ENCODE results near the gene BLID.

The BLID gene

DNA sequence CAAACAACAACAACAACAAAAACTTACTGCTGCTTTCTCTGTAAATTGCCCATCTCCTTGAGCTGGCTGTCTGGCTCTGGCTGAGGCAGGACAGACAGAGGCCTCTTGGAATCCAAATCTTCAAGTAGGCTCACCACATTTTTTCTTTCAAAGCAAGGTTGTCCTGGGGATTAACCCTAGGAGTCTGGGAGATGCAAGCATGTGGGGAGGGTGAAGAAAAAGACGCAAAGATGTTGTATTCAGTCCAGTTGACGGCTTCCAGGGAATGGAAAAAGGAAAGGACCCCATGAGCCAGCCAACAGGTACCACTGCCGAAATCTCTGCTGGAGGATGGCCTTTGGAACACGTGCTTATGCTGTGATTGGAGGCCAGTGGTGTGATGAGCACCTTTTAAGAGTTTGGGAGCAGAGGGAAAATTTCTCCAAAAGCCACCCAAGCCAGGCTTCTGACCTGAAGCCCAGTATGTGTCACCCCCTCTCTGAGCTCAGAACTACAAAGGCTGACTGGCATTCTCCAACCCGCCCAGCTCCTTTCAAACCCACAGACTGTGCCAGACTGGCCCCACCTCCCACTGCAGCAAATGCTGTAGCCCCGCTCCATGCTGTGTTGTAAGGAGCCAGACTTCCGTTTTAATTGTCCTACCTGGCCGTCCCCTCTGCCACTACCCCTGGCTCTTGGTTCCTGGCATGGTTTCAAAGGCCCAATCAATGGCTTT lies 10.8 kb downstream of the BLID start:
- peak in 27 of 51 donors; percentile 8 to 70 (median 43) for DNase-seq

DNA sequence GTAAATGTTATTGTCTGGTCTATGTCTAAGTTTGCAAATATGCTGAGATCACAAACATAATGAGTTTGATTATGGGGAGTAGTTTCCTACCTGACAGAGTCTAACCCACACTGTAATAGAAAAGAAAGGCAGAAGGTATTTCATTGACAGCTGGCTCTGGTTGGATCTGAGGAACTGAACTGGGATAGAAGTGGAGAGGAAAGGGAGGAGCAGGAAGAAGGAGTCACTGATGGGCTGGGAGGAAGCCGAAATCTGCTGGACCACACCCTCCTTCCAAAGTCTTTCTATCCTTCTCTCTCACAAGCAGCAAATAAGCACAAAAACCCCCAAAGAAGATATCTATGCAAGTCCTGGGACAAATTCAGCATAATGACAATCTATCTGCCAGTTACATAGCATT lies 11.7 kb downstream of the BLID start:
- DNase-seq = no peak

DNA sequence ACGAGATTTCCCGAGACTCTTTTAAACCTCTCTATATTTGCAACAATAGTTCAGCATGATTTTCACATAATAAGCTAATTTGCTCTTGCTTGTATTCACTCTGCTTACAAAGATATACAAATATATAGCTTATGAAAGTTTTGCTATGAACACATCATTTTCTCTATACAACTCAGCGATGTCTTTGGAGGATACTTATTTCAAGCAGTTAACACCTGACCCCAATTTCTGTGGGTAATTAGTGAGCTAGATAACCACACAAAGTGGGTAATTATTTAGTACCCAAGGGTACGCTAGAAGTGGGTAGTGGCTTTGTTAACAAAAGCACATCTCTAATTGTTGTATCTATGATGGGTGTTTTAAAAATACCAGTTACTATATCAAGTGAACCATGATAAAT lies 12.3 kb downstream of the BLID start:
- no peak for DNase-seq

DNA sequence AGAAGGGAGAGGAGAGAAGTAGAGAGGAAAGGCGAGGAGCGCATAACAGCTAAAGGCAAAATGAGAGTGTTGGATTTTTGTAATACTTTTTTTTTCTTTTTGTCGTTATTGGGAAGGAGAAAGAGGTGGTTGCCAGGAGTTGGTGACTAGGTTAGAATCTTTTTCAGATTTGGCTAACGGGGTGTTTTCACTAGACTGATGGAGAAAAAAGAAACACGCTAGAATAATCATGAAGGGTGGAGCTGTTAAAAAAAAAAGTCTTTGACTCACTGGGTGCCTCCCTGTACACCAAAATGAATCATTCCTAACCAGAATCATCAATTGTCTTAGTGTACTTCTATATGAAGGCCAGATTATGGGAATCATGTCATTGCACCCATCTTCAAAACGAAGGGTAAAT lies 12.7 kb downstream of the BLID start:
- DNase-seq = peak in 1 of 51 donors; percentile 44

DNA sequence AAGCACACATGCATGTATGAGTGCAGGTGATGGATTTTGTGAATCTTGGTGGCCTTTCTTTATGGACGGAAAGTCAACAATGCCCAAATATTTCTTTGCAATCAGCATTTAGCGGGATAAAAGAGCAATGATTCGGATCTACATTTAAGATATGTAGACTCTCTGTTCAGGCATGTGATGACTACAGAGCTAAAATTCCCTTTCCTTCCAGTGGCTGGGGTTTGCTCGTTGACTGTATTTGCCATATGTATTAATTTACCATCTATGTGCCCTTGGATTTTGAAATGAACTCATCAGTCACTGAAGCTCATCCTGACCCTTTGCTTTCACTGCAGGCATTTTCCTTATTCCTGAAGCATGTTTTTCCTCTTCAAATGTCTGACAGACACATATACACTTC lies 13.6 kb downstream of the BLID start:
- DNase-seq = no peak

GRCh38 chr11:122101625-122102291 lies 14.3 kb downstream of the BLID start:
- DNase-seq = peak in 48 of 51 donors; percentile 20 to 94 (median 72)

DNA sequence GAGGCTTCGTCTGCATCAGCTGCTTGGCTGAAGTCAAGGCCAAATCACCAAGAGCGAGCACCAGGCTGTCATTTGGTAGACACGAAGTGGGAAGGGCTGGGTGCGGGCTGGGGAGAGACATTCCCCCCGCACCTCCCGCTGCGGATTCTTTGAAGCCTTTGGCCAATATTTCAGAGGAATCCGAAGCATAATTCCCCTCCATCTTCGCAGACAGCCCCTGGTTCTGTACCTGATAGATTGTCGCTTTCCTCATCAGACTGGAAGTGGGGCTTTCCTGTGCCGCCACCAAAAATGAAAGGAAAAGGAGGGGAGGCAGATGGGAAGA lies 15.3 kb downstream of the BLID start:
- DNase-seq = peak in 37 of 51 donors; percentile 13 to 87 (median 50)

- DNase-seq = peak in 29 of 51 donors; percentile 13 to 87 (median 49)
Measured at GRCh38 chr11:122100037-122100755, 15.8 kb downstream of the BLID start.

DNA sequence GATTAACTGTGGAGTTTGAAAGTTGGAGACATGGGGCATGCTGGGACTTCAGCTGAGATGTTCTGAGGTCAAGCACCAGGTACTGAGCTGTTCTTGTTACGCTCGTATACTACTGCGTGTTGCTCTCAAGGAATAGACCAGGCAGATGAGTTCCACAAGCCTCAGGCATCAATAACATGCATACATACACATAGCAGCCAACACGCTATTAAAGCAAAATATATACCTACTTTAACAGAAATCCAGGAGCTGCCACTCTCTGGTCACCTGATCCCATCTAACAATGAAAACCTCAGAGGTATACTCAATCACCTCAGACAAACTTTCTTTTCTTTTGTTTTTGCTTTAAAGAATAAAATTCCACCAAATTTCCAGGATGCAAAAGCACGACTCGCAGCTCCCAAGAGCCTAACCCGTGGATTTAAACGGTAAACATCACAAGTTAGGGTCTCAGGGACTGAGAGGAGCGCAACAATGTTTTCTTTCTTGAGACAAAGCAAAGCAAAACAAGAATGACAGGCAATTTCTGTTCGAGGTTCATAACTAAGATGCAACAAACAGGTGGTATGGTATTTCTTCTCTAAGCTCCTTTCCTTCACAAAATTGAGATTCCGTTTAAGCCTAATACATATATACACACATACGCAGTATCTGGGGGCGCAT lies 16.5 kb downstream of the BLID start:
- peak in 3 of 51 donors; percentile 8 to 88 (median 64) for DNase-seq

DNA sequence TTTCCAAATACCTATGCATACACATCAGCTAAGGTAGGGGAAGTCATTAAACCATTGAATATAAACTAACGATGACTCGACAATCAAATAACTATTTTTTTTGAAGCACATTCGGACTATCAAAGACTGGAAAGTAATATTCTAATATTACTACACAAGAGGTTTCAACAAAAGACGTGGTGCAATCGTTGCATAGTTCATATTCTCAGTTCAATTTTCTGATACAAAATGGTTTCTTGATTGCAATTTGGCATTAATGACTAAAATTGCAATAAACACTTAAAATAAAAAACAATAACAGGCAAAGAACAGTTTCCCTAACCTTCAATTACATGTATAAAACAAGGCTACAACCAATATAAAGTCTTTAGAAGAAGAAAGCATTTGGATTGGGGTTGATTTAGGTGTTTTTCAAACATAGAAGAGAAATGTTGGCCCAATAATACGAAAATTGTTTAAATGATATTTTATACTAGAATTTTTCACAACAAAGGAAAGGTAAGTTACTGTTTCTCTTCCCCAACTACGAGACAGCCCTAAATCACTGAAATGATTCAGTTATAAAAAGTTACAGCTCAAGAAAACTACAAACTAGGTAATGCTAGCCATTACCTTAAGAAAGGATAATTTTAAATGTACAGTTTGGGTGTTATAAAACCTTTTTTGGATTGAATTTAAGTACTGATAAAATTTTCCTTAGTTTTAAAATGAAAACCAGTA lies 17.6 kb downstream of the BLID start:
- DNase-seq = peak in 1 of 51 donors; percentile 51

GRCh38 chr11:122097419-122098001 lies 18.5 kb downstream of the BLID start:
- DNase-seq = peak in 8 of 51 donors; percentile 7 to 91 (median 42)

DNA sequence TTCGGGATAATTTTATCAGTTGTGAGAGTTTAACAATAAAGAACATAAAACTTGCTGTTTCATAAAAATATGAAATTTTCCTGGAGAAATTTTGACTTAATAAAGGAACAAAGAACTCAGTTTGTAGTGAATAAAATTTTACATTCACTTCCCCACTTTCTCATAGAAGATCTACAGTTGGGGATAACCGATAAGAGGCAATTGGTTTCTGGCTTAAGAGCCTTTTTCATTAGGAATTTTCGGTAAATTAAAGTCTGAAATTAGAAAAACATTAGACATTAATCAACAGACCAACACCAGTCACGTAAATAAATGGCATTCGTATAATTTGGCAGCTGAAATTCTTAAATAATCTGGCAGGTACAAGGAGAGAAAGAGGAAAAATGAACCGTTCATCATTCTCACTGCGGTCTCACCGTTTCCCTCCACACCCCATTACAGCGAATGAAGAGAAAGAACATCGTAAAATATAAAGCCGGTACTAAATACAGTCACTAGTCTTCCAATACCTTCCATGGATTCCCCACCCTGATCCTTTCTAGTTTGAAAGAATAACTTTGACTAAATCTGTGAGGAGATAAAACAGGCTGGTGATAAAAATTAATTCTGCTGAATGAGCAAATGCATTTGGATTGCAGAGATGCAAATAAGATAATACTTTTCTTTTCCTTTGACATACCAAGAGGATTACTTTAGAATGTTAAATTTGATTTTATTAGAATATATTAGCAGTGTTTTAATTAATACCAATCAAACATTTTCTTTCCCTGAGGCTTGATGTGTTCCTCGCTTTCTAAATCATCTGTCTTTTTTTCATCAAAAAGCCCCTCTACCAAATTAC lies 19.5 kb downstream of the BLID start:
- DNase-seq = peak in 2 of 51 donors; percentile 18 to 67

DNA sequence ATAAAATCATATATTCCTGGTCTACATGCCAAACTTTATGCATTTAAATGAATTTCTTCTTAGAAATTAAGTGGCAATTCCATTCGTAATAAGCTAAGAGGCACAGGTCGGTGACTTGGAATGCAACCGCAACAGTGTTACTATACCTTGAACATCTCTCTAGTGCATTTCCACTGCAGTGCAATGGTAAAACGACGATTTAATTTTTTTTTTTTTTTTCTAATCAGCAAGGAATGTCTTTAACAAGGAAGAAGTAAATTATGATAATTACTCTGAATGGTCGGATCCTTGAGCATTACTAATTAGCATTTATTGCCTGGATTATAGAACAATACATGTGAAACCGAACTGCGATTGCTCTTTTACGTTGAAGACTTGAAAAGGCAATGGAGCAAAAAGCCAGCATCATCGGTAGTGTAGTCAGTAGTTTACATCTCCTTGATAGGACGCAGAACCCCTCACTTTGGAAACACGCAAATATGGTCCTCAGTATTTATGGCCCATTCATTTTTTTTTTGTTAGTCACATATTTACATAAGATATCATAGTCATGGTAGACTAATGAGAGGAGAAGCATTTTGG lies 20.2 kb downstream of the BLID start:
- peak in 1 of 51 donors; percentile 72 for DNase-seq

GRCh38 chr11:122094836-122095235 lies 21.2 kb downstream of the BLID start:
- peak in 1 of 51 donors; percentile 52 for DNase-seq

DNA sequence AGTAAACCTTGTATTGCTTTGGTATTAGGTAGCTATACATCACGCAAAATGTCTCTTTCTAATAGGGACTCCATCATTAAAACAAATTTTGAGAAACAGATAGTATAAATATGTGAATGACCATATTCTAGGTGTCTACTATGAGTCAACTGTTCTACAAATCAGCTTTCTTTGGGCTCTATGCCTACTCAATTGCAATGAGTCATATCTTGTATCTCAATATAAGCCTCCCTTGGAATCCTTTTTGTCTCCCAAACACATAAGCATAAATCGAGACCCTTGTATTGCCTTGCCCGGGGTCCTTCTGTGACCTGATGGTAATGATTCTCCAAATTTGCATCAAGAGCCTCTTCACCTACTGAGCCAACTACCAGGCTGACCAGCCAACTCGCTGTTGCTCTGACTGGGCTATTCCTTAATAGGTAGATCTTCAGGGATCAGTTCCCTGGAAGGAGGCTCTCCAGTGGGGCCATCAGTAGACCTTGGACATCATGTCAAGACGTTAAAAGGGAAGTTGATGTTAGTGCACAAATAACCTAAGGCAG lies 22.2 kb downstream of the BLID start:
- DNase-seq = peak in 1 of 51 donors; percentile 24

DNA sequence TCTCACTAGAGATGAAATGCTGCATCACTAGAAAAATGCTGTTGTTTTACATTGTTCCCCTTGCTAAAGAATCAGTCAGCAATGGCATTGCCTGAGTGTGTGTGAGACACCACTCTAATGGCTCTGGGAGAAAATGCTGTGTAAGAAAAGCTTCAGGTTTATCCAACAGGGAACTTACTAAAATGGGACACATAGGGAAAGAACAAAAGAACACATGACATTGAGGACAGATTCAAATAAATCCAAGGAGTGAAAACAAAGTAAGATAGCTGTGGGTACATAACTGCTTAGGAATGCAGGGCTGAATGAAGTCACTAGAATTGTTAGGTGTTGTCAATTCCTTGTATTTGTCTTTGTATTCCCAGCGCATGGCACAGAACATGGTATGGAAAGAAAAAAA lies 24.2 kb downstream of the BLID start:
- DNase-seq = no peak

DNA sequence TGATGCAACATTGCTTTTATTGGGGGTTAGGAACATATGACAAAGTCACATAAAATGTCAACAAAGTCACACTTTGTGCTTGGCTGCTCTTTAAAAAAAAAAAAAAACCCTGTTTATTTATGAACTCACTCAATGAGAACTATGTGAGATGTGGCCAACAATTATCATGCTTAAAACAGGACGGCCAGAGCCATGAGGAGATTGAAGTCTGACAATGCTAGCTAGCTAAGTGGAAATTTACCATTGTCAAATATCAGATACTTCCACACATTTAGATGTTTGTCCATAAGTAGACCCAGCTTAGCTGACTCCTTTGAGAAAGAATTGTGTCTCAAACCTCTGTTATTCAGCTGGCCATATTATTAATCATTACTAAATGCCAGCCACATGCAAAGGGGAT lies 26.9 kb downstream of the BLID start:
- no peak for DNase-seq

- no peak for DNase-seq
Measured at GRCh38 chr11:122085712-122086111, 30.3 kb downstream of the BLID start.

DNA sequence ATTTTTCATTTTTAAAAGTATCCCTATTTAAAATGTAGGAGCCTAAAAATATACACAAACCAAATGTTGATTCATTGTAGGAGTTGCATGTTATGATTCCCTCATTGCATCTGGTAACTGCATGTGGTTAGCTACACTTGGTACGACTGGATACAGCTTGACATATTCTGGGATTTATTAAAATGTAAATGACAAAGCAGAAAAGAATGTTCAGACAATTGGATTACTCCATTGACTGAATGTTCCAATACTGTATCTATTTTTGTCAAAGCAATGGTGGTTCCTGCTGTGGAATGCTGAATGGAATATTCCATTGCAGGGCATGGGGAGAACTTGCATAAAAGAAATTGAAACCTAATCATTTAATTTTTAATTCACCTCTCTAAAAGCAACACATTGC lies 30.8 kb downstream of the BLID start:
- DNase-seq = peak in 1 of 51 donors; percentile 37
